Dendritic cell treated with granulocyte-macrophage colony-stimulating factor and Interleukin-4, amounts not matched to agents 40 ng/mL and 50 ng/mL, for 4 days (primary cell): Measurements from ENCODE around the gene GAMT.
A peak's percentile ranks its signal among the peaks of the same experiment; 100 is the strongest.

ENCODE experiments used
- H3K27ac Mint-ChIP-seq: one replicate; pipeline ENCODE4 v1.8.0; 2022; ENCODE audit warnings: mild to moderate bottlenecking, mixed read lengths
- H3K27me3 Mint-ChIP-seq: one replicate; pipeline ENCODE4 v1.8.0; 2022; ENCODE audit warnings: mild to moderate bottlenecking, mixed read lengths
- H3K36me3 Mint-ChIP-seq: one replicate; pipeline ENCODE4 v1.8.0; 2022; ENCODE audit warnings: low read depth, mixed read lengths
- H3K4me1 Mint-ChIP-seq: one replicate; pipeline ENCODE4 v1.8.0; 2022; ENCODE audit warnings: low read depth, mixed read lengths
- H3K4me3 Mint-ChIP-seq: one replicate; pipeline ENCODE4 v1.8.0; 2022; ENCODE audit warnings: mild to moderate bottlenecking, moderate library complexity, mixed read lengths
- H3K9me3 Mint-ChIP-seq: one replicate; pipeline ENCODE4 v1.8.0; 2022; ENCODE audit warnings: mixed read lengths
- intact Hi-C: fragments of 100-400 bp; cut with micrococcal nuclease; formaldehyde crosslinking; loops from one replicate; pipeline ENCODE4 v1.15.0; 2022

GAMT gene

GRCh38 chr19:1369214-1369805 is 32.0 kb downstream of the GAMT start:
- intact Hi-C loops, result no loop called here
- H3K36me3 Mint-ChIP-seq, result peaks cover 94% of the 10 kb centered on the region
- H3K4me1 Mint-ChIP-seq, result peaks cover 18% of the 10 kb centered on the region
- H3K27me3 Mint-ChIP-seq, result peaks cover 2% of the 10 kb centered on the region
- no peaks in the 10 kb centered on the region for H3K9me3 Mint-ChIP-seq
- no peak overlapping the region for H3K27ac Mint-ChIP-seq
- H3K4me3 Mint-ChIP-seq, result no peak overlapping the region

- peak overlapping the region; percentile 11 for H3K27ac Mint-ChIP-seq
- H3K27me3 Mint-ChIP-seq, result peaks cover 4% of the 10 kb centered on the region
- intact Hi-C loops, result no loop called here
- peaks cover 39% of the 10 kb centered on the region for H3K4me1 Mint-ChIP-seq
- H3K36me3 Mint-ChIP-seq, result peaks cover 88% of the 10 kb centered on the region
- peak overlapping the region; percentile 0 for H3K4me3 Mint-ChIP-seq
- H3K9me3 Mint-ChIP-seq, result no peaks in the 10 kb centered on the region
Measured at GRCh38 chr19:1366899-1367870, 34.2 kb downstream of the GAMT start.

DNA sequence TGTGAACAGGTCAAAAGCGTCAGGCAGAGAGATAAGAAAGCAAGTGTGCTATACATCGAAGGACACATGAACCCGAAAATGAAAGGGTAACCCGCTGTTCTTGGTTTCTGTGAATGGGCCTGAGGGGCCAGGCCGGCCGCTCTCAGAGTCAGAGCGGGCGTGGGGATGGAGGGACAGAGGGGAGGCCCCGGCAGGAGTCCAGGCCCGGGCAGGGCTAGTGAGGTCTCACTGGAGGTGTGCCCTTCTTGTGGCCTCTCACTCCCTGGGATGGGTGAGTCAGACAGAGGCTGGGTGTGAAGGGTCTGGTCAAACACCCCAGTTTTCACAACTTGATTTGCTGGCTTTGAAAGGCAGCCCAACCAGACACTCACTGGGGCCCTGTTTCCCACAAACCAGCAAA is 35.0 kb downstream of the GAMT start:
- peaks cover 48% of the 10 kb centered on the region for H3K4me1 Mint-ChIP-seq
- peaks cover 88% of the 10 kb centered on the region for H3K36me3 Mint-ChIP-seq
- no peaks in the 10 kb centered on the region for H3K9me3 Mint-ChIP-seq
- H3K27me3 Mint-ChIP-seq, result peaks cover 4% of the 10 kb centered on the region
- no peak overlapping the region for H3K27ac Mint-ChIP-seq
- intact Hi-C loops, result no loop called here
- H3K4me3 Mint-ChIP-seq, result no peak overlapping the region

GRCh38 chr19:1365319-1366269 is 35.7 kb downstream of the GAMT start:
- intact Hi-C loops, result no loop called here
- Mint-ChIP-seq H3K27ac (no peak overlapping the region), H3K4me1 (peaks cover 55% of the 10 kb centered on the region), H3K27me3 (peaks cover 4% of the 10 kb centered on the region), H3K9me3 (no peaks in the 10 kb centered on the region), H3K4me3 (no peak overlapping the region), H3K36me3 (peaks cover 88% of the 10 kb centered on the region)

GRCh38 chr19:1364070-1364704 is 37.2 kb downstream of the GAMT start:
- peaks cover 4% of the 10 kb centered on the region for H3K27me3 Mint-ChIP-seq
- H3K36me3 Mint-ChIP-seq, result peaks cover 88% of the 10 kb centered on the region
- H3K4me1 Mint-ChIP-seq, result peaks cover 62% of the 10 kb centered on the region
- H3K9me3 Mint-ChIP-seq, result no peaks in the 10 kb centered on the region
- H3K27ac Mint-ChIP-seq, result no peak overlapping the region
- no peak overlapping the region for H3K4me3 Mint-ChIP-seq
- intact Hi-C loops, result no loop called here

GRCh38 chr19:1363599-1363998 is 37.7 kb downstream of the GAMT start:
- peaks cover 62% of the 10 kb centered on the region for H3K4me1 Mint-ChIP-seq
- peak overlapping the region; percentile 31 for H3K27ac Mint-ChIP-seq
- intact Hi-C loops, result no loop called here
- no peaks in the 10 kb centered on the region for H3K9me3 Mint-ChIP-seq
- H3K4me3 Mint-ChIP-seq, result peak overlapping the region; percentile 9
- H3K27me3 Mint-ChIP-seq, result peaks cover 4% of the 10 kb centered on the region
- peaks cover 91% of the 10 kb centered on the region for H3K36me3 Mint-ChIP-seq

DNA sequence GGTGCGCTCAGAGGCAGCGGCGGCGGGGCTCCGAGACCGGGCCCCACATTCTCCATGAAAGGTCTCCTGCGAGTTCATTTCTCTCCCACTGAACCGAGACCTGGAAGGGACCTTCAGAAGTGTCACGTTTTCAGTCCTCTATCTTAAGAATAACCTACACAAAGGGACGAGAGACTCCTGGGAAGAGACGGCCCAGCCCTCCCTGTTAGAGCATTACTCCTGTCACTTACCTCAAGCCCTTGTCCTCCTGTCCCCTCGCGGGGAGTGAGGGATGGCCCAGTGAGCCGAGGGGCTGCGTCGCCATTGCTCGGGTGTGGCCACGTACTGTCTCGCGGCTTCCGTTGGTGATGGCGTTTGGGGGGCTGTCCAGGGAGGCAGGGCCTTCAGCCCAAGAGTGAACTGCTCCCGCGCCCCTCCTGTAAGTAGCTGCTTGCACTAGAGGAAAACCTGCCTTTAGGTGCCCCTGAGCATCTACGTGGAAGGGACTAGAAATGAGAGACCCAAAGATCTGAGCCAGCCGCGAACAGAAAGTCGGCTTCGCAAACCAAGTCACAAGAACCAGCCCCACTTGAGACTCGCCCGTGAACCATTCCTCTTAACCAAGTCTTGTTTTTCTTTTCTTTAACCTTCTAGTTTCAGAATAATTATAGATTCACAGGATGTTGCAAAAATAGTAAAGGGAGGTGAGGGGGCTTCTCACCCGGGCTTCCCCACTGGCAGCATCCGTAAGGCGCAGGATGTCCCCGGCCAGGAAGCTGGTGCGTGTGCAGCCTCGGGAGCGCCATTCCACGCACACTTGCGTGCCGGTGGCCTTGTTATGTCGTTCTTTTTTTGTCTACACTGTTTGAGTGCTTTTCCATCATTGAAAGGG is 38.7 kb downstream of the GAMT start:
- H3K27me3 Mint-ChIP-seq, result peaks cover 4% of the 10 kb centered on the region
- no peak overlapping the region for H3K27ac Mint-ChIP-seq
- H3K4me3 Mint-ChIP-seq, result no peak overlapping the region

DNA sequence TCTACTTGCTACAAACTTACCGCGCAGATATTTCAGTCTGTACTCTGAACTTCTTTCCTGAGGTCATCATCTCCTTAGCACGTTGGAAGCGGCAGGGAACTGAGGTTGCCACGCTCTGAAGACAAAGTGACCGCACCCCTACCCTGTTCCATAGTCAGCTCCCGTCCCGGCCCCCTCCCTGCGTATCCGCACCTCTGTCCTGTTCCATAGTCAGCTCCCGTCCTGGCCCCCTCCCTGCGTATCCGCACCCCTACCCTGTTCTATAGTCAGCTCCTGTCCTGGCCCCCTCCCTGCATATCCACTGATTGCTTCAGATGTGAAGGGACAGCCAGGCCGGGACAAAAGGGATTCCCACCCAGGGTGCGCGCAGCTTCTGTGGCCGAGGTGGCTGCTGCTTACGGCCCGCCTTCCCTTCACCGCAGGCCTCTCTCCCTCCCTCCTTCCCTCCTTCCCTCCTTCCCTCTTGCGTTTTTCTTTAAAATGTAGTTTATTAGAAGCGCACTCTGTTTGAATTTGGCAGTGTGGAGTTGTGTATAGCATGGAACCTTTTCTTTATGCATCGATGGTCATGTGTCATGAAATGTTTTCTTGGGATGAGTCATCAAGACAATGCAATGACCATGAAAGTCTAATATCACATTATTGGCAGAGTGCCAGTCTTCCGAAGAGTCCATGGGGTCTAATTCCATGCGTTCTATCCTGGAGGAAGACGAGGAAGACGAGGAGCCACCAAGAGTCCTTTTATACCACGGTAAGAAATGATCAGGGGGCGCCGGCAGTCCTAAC is 39.5 kb downstream of the GAMT start:
- peaks cover 46% of the 10 kb centered on the region for H3K4me1 Mint-ChIP-seq
- intact Hi-C loops, result no loop called here
- H3K9me3 Mint-ChIP-seq, result no peaks in the 10 kb centered on the region
- H3K27ac Mint-ChIP-seq, result no peak overlapping the region
- peaks cover 94% of the 10 kb centered on the region for H3K36me3 Mint-ChIP-seq
- no peak overlapping the region for H3K4me3 Mint-ChIP-seq
- peaks cover 4% of the 10 kb centered on the region for H3K27me3 Mint-ChIP-seq

More for the DNA sequence above, 38.7 kb downstream of the GAMT start:
- intact Hi-C loops, result no loop called here
- H3K36me3 Mint-ChIP-seq, result peaks cover 91% of the 10 kb centered on the region
- H3K9me3 Mint-ChIP-seq, result no peaks in the 10 kb centered on the region
- H3K4me1 Mint-ChIP-seq, result peaks cover 54% of the 10 kb centered on the region

DNA sequence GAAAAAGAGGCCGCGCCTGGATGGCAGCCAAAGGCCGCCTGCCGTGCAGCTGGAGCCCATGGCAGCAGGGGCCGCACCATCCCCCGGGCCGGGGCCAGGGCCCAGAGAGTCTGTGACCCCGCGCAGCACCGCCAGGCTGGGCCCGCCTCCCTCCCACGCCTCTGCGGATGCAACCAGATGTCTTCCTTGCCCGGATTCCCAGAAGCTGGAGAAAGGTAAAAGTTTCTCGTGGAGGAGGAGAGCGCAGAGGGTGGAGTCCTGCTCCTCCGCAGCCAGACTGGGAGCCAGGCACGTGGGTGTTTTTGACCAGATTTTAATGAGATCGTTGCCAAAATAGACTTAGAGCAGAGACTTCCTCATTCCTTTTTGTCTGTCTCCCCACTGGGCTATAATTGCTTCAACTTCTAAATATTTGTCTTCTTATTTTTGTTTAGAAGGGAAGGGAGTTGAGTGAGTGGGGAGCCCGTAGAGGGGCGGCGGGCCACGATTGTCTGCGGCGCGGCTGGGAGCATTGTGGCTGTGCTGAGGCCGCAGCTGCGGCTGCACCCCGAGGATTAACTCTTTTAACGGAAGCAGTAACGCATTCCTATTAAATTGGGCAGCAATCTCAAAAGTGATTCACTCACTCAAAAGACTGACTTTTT is 40.4 kb downstream of the GAMT start:
- no peaks in the 10 kb centered on the region for H3K9me3 Mint-ChIP-seq
- H3K4me1 Mint-ChIP-seq, result peaks cover 47% of the 10 kb centered on the region
- H3K36me3 Mint-ChIP-seq, result peaks cover 86% of the 10 kb centered on the region
- peaks cover 2% of the 10 kb centered on the region for H3K27me3 Mint-ChIP-seq
- H3K4me3 Mint-ChIP-seq, result no peak overlapping the region
- intact Hi-C loops, result no loop called here
- no peak overlapping the region for H3K27ac Mint-ChIP-seq

- Mint-ChIP-seq H3K36me3 (peaks cover 84% of the 10 kb centered on the region), H3K4me1 (peaks cover 54% of the 10 kb centered on the region), H3K27ac (no peak overlapping the region), H3K27me3 (peaks cover 4% of the 10 kb centered on the region), H3K9me3 (no peaks in the 10 kb centered on the region), H3K4me3 (no peak overlapping the region)
- intact Hi-C loops, result no loop called here
Measured at GRCh38 chr19:1360126-1360817, 41.1 kb downstream of the GAMT start.

- H3K4me1 Mint-ChIP-seq, result peaks cover 39% of the 10 kb centered on the region
- peaks cover 4% of the 10 kb centered on the region for H3K27me3 Mint-ChIP-seq
- no peak overlapping the region for H3K27ac Mint-ChIP-seq
- no peak overlapping the region for H3K4me3 Mint-ChIP-seq
- H3K9me3 Mint-ChIP-seq, result no peaks in the 10 kb centered on the region
- intact Hi-C loops, result no loop called here
- H3K36me3 Mint-ChIP-seq, result peaks cover 66% of the 10 kb centered on the region
Measured at GRCh38 chr19:1357531-1358109, 43.7 kb downstream of the GAMT start.
